Spleen (tissue), 7 donors: ENCODE results near the gene MGP.

ENCODE experiments used
- POLR2A ChIP-seq, 3 donors: fragments of 450-650 bp; IDR thresholded peaks; one replicate each; pipeline ENCODE4 v1.5.1; 2017; ENCODE audit warnings: antibody characterized with exemption in 3 of 3, mild to moderate bottlenecking in 1 of 3
- POLR2AphosphoS5 ChIP-seq, 3 donors: sonication (generic); formaldehyde crosslinking; IDR thresholded peaks; one replicate each; pipeline ENCODE4 v1.5.1; 2017; ENCODE audit warnings: antibody characterized with exemption in 3 of 3
- TF ChIP-seq, protein P1 (sequence below), 11 experiments: fragments of 200-600 bp in 7 of 11; fragments of 450-650 bp in 4 of 11; sonication (generic) in 4 of 11; IDR thresholded peaks in 8 of 11; conservative IDR thresholded peaks in 3 of 11; 1 replicate in 7 of 11; 2 replicates in 4 of 11; pipeline versions ENCODE4 v1.4.0 to v1.8.0; 2016 to 2021; ENCODE audit warnings: antibody characterized with exemption in 11 of 11, inconsistent platforms in 4 of 11, mild to moderate bottlenecking in 1 of 11
- donor health status: DM: no; HTN: no; CAD: no; lungs with moderate emphysema.
- donor health status: DM: no; HTN: no; CAD: no.
- donor health status: DM: no; HTN: no; CAD: no.

DNA sequence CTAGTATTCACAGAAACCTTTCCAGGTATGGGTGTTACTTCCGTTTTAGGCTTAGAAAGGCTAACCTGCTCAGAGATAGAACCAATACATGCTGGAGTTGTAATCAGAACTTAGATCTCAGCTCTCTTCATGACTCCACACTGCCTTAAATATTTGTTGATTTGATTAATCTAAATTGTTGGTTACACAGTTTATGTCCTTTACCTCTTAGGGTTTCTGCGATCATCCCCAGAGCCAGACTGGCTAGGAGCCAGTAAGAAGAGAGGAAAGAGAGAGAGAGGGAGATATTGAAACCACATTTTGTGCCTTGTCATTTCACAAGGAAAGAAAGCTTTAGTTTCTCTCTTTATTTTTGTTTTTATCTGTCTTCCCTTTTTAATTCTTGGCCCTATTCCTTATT is 16.8 kb upstream of the MGP start:
- no peak for TF ChIP-seq POLR2A (IDR thresholded peaks at IDR 0.05)
- TF ChIP-seq, protein P1, sequence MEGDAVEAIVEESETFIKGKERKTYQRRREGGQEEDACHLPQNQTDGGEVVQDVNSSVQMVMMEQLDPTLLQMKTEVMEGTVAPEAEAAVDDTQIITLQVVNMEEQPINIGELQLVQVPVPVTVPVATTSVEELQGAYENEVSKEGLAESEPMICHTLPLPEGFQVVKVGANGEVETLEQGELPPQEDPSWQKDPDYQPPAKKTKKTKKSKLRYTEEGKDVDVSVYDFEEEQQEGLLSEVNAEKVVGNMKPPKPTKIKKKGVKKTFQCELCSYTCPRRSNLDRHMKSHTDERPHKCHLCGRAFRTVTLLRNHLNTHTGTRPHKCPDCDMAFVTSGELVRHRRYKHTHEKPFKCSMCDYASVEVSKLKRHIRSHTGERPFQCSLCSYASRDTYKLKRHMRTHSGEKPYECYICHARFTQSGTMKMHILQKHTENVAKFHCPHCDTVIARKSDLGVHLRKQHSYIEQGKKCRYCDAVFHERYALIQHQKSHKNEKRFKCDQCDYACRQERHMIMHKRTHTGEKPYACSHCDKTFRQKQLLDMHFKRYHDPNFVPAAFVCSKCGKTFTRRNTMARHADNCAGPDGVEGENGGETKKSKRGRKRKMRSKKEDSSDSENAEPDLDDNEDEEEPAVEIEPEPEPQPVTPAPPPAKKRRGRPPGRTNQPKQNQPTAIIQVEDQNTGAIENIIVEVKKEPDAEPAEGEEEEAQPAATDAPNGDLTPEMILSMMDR (IDR thresholded peaks at IDR 0.05 in 8 of 11, conservative IDR thresholded peaks at IDR 0.05 in 3 of 11) = no peak
- TF ChIP-seq POLR2AphosphoS5 (IDR thresholded peaks at IDR 0.05) = no peak
